Activated gamma-delta T cell treated with anti-CD3 and anti-CD28 coated beads, Interleukin-2, amount 50 U/mL, for 16 hours (primary cell): ENCODE measurements around the gene JAKMIP2.
"Not testable (repeated sequence)": the region's sequence is repeated elsewhere in the genome, so short reads cannot be mapped to it uniquely, and the experiment has no call there.

ENCODE experiments used
- DNase-seq: peaks from one replicate; pipeline ENCODE4 v3.0.0-alpha.2; 2020; ENCODE audit warnings: low read depth

Gene JAKMIP2

DNA sequence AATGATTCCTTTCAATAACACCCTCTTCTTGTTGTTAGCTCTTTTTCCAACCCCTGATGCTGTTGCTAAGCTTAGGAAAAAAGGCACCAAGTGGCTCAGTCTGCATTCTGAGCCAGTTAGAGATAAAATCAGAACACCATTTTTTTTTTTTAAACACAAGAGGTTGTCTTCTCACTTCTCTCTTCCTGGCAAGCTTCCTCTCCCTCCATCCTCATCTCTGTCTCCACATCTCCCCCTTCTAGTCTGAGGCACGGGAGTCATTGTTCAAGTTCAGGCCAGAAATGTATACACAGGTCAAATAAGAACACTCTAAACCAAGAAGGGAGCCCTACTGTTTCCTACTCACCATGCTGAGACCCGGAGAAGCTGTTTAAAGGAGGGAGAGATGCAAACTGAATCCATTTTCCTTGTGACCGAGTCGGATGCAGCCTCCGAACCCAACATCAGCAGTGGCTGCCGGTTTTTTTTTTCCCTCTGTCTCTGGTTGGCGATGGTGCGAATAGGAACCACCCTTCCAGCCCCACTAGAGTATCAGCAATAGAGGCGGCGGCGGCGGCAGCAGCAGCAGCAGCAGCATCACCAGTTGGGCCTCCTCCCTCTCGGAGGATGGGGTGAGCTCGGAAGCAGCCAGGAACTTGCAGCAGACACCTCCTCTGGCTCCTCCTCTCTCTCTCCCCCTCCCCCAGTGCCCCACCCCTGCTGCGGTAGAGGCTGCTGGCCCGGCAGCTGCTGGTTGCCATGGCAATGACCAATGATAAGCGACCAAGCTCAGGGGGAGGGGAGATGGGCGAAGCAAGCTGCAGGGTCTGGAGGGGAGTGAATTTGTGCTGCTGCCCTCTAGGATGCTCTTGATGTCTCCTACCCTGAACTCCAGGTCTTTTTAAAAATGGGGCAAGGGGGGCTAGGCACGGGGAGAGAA lies at the start of gene JAKMIP2:
Gene JAKMIP2 (minus strand): TSS at position 619 of the 919 bp plus-strand sequence. CDS start 110,922 bp downstream, outside the sequence.
- DNase-seq: peak; percentile 82

DNA sequence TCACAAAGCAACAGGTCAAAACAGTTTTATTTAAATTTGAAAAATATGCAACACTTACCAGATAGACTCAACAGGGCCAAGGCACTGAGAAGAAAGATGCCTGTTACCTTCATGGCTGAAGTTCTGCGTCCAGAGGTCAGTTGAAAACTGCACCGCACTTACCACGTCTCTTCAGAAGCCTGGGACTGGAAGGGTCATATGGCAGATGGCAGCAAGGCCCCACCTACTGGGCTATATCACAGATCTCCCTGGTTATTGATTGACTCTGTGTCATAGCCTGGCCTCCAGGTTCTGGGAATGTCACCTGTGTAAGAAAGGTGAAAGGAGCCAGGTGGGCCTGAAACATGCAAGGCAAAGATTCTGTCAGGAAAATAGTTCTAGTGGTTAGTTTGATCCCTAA lies 48.9 kb upstream of the JAKMIP2 start, which contains the start of gene SPINK1:
Gene SPINK1 (minus strand): TSS at position 207 of the 400 bp plus-strand sequence. CDS start 94 bp downstream, at position 113.
- DNase-seq: no peak

DNA sequence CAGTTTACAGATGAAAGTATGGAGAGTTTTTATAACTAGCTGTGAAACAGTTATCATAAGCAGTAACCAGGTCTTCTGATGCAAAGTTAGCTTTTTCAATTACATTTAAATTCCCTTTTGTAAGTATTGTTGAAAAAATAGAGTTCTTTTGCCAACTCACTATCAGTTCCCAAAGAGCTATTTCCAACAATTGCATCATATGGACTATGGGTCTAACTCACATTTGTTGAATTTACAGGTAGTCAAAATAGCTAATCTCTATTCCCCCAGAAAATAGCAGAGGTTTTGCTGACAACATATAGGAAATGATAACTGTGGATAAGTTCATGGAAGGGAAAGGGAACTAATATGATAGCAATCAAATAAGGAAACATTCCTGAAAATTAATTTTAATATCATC lies 47.5 kb upstream of the JAKMIP2 start:
- no peak for DNase-seq

DNA sequence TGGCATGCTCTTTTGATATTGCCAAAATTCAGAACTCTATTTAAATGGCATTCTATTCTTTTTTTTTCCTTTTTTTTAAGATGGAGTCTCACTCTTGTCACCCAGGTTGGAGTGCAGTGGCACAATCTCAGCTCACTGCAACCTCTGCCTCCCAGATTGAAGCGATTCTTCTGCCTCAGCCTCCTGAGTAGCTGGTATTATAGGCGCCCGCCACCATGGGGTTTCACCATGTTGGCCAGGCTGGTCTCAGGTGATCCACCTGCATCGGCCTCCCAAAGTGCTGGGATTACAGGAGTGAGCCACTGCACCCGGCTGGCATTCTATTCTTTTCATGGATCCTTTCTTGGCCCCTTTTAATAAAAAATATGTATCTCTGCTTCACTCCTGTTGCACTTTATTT lies 44.5 kb upstream of the JAKMIP2 start:
- not testable (repeated sequence) for DNase-seq

DNA sequence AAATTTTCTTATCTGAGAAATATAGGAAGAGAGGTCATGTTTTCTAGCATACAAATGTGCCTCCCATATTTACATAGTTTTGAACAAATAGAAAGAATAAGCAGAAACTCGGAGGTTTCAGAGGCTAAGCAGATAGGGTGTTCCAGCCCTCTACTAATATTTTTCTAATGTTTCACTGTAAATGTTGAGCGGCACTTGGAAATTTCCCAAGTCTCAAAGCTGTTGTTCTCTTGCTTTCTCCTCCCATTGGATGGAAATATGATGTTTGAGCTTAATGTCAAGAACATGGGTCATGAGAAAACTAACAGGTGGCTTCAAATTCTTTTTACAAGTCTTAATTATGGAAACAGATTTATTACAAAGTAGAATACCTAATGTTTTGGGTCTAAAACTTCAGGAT lies 43.8 kb upstream of the JAKMIP2 start:
- no peak for DNase-seq

DNA sequence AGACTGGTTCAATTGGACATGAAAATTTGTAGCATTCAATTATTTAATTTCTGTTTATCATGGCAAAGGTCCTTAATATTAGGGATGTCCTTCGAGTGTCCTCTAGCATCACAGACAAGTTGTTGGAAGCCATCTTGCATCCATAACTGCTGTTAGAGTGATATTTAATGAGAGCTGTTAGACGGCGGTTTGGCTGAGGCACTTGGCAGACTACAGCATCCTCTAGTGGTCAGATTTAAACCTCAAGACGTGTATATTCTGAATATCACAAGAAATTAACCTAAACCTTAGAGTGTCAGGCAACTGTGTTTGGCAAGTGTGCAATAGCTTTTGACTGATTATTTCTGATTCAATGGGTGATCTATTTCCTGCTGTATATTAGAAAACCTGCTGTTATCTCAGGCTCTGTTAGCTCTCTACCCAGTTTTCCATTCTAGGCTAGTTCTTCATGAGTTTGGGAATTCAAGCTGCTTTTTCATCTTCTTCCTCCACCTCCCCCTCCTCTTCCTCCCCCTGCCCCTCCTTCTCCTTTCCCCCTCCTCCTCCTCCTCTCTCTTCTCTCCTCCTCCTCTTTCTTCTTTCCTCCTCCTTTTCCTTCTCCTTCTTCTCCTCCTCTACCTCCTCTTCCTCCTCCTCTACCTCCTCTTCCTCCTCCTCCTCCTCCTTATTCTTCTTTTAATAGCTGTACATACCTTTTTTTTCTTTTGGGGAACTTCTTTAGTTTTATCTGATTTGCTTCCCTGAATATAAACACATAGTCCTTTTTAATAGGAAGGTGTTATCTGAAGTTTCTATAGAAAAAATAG lies 40.4 kb upstream of the JAKMIP2 start:
- DNase-seq: peak; percentile 28

DNA sequence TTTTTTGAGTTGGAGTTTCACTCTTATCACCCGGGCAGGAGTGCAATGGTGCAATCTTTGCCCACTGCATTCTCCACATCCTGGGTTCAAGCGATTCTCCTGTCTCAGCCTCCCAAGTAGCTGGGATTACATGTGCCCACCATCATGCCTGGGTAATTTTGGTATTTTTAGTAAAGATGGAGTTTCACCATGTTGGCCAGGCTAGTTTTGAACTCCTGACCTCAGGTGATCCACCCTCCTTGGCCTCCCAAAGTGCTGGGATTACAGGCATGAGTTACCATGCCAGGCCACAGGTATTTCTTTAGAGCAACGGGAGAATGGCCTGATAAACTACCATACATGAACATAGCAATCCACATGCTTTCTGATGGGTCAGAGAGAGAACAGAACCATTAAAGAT lies 39.7 kb upstream of the JAKMIP2 start:
- DNase-seq: not testable (repeated sequence)

DNA sequence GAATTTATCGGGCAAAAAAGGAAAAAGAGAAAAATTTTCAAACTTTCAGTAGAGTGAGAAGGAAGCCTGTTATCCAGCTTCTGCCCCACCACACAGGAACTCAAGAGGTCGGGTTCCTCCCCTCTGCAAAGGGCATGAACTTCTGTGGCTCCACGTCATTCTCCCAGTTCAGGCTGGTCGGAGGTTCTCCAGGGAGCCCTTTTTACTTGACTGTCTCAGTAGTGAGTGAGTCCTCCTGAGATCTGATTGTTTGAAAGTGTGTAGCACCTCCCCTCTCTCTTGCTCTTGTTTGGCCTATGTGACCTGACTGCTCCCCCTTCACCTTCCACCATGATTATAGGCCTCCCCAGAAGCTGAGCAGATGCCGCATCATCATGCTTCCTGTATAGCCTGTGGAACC lies 39.2 kb upstream of the JAKMIP2 start:
- no peak for DNase-seq

DNA sequence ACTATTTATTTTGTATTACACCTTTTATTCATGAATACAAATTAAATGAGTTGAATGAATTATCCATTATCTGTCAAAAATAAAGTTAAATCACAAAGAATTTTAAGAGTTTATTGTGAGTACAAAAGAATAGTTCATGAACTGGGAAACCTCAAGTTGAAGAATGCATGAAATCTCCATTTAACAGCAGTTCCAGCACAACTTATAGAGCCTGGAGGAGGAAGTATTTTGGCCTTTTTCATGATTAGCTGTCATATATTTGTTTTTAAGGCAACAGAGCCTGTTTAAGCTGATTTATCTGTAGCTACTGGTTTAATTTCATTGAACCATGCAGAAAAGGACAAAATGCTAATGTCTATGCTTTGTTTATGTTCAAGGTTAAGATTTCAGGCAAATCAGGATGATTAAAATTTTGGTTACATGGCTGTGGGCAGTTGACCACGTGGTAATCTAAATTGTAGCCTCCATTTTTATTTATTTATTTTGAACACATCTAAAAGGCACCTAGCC lies 36.8 kb upstream of the JAKMIP2 start:
- DNase-seq: no peak

DNA sequence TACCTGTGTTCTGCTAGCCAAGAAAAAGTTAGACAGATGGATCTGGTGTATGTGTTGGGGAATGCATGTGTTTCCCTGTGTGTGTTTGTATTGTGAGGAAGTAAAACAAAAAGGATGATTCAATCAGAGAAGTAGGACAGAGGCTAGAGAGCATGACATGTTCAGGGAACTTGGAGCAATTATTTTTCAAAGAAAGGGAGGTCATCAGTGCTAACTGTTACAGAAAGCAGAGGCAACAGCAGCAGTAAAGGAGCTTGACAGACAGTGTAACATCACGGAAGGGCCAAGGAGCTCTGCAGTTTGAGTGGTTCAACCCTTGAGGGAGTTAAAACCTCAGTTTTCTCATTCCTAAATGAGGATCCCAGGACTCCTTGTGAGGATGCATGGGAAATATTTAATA lies 35.8 kb upstream of the JAKMIP2 start:
- DNase-seq: no peak

DNA sequence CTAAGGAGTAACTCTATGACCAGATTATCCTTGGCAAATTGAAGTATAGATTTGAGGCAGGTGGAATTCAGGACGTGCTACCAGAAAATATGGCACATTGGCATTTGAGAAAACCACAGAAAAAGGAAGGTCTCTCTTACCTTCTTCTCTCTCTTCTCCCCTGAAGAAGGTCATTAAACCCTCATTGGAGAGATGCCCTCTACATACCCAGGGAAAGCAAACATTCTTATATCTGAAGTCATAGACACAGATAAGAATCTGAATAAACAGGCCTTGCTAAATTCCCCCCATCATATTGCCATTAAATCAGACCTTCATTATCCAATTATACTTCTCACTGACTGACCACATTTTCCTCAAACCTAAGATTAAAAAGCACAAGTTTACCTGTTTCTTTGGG lies 31.2 kb upstream of the JAKMIP2 start:
- DNase-seq: no peak

DNA sequence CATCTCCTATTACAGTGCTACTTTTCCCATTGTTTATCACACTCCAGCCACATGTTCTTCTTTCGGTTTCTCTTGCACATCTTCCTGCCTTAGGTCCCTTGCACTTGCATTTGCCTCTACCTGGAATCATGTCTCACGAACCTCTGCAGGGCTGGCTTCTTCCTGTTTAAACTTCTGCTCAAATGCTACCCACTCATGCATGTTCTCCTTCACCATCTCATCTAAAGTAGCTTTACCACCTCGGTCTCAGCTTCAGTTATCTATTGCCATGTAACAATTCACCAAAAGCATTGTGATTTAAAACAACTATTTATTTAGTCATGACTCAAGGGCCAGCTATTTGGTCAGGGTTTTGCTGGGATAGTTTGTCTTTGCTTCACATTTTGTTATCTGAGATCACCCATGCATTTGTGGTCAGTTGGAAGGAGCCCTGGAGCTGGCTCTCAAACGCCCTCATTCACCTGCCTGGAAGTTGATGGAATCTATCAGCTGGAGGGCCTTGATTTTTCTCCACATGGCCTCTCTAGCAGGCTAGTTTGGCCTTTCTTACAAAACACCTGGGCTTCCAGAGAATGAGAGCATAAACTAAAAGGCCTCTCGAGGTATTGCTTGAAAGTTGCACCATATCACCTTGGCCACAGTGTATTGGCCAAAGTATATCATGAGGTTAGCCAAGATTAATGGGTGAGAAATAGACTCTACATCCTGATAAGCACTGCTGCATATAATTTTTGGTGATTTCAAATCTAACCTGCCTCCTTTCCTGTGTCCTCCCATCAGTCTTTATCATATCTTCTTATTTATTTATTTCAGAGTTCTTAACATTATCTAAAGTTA lies 27.5 kb upstream of the JAKMIP2 start:
- no peak for DNase-seq

DNA sequence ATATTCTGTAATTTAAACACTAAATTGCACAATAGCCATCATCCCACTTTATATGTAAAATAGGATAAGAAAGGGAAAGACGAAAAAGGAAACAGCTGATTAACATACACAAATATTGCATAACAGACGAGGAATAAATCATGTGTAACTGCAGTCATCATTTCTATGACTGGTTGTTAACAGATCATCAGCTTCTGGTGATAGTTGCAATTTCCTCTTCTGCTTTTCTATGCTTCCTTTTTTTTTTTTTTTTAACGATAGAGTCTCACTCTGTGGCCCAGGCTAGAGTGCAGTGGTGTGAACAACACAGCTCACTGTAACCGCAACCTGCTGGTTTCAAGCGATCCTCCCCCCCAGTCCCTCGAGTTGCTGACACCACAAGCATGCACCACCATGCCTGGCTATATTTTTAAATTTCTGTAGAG lies 22.5 kb upstream of the JAKMIP2 start:
- DNase-seq: no peak

DNA sequence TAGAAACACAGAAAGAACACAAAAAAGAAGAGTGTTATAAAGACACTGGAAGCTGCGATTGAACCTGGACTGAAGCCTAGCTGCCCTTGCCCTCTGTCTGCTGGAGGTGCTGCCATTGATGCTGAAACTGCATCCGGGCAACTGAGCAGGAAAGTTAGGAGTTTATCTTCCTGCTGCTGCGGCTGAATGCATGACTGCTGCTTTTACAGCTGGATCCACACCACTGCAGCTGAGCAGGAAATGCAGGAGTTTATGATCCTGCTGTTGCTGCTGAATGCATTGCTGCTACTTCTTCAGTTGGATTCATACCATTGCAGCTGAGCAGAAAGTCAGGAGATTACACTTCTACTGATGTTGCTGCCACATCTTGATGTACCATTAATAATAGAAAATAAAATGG lies 21.8 kb upstream of the JAKMIP2 start:
- DNase-seq: no peak

DNA sequence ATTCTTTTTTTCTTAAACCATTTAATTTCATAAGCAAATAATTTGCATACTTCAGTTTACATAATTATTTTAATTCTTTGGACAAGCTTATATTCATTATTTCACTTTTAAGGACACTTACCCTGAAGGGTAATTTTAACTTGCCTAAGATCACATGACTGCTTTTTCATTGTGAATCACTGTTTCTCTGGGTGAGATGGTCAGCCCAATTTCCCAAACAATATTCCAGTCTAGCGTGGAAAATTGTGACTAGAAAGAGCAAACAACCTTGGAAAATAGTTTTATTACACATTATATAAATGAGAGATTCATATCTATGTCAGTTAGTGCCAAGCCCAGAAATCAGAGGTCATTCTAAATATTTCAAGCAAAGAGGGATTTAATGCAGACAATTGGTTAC lies 21.4 kb upstream of the JAKMIP2 start:
- DNase-seq: no peak

DNA sequence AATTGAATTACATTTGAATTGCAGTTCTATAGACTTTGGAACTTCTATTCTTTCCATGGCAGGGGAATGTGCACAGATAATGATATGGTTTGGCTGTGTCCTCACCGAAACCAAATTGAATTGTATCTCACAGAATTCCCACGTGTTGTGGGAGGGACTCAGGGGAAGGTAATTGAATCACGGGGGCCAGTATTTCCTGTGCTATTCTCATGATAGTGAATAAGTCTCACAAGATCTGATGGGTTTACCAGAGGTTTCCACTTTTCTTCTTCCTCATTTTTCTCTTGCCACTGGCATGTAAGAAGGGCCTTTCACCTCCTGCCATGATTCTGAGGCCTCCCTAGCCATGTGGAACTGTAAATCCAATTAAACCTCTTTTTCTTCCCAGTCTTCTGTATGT lies 20.6 kb upstream of the JAKMIP2 start:
- not testable (repeated sequence) for DNase-seq

DNA sequence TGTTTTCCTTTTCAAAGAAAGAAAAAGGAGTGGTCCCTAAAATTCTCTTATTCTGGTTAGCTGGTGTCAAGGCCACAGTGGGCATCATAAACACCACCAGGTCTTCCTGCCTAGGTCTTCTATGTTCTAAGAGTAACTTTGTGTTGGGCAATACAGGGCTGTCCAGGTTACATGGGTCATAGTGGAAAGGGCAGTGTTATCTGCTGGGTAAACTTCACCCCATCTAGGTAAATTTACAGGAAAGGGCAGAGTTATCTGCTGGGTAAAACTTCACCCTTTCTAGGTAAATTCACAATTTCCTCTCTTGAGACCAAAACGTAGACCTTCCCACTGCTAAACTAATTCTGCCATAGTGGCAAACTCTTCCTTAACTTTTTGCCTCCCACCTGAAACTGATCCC lies 18.9 kb upstream of the JAKMIP2 start:
- DNase-seq: no peak

DNA sequence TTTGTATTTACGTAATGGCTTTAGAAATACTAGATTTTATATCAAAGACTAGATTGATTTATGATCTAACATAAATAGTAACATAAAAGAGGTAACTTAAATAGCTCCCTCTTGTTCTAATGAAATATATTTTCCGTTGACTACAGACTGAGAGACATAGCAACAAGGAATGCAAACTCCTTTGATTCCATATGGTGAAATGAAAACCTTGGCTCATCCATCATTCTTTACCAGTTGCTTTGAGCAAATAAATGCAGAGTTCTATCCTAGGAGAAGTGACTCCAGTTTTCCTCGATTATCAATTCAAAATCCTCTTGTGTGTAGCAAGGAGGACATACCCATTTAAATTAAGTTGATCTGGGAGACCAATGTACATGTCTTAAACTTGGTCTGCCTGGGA lies 18.0 kb upstream of the JAKMIP2 start:
- DNase-seq: no peak

DNA sequence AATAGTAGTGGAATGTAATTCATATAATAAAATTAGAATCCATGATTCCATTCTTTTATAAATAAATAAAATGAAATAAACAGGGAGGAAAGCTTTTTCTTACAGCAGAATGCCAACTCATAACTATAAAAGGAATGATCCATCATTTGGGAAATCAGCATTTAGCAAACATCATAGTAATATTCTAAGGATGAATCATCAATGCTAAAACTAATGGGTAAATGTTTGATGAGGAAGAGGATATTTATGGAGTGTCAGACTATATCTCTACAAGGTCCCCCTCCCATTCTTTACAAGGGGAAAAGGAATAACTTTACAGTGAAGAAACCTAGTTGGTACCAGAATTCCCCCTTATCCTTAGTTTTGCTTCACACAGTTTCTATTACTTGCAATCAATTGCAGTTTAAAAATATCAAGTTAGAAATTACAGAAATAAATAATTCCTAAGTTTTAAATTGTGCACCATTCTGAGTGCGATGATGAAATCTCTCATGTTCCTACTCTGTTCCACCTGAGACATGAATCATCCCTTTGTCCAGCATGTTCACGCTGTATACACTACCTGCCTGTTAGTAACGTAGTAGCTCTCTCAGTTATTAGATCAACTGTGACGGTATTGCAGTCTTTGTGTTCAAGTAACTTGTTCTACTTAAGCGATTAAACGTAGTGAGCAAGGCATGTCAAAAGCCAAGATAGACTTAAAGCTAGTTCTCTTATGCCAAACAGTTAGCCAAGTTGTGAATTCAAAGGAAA lies 14.2 kb upstream of the JAKMIP2 start:
- no peak for DNase-seq

DNA sequence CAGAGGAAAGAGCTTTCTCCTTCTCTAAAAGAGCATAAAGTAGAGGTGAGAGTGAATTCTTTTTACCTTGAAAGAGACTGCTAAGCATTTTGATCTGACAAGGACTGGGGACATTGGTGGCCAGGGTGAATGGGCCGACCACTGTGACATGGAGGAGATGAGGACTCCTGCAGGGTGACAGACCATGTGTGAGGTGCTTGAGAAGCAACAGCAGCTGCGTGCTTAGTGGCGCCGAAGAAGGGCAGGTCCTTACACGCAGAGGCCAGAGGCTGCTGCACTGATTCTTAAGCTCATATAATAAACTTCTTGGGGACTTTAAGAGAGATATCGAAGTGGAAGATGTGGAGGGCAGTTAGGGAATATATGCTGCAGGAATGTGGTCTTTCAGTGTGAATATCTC lies 8.7 kb upstream of the JAKMIP2 start:
- no peak for DNase-seq

DNA sequence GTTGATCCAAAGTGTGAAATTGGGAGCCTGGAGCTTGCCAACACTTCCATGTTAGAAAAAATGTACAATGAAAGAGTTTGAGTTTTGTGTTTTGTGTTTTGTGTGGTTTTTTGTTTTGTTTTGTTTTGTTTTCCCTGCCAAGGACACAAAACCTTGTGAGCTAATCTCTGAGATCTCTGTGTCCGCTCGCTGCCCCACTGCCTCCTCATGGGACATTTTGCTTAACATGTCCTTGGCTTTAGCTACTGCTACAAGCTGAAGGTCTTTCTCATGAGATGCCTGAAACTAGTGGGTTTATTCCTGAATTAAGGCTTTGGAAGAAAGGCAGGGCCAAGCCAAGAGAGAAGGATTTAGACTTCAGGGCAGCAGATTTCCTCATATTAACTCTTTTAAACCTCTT lies 7.3 kb upstream of the JAKMIP2 start:
- DNase-seq: no peak
